D341Med (cell line): Measurements from ENCODE around the gene NAA10.

Experiments used
- DNase-seq: peaks from one replicate; pipeline ENCODE4 v3.0.0; 2012; ENCODE audit warnings: low spot score

Gene NAA10

GRCh38 chrX:153909024-153909979 lies 25.5 kb downstream of the NAA10 start:
- DNase-seq, result no peak

- DNase-seq, result no peak
These were observed 26.5 kb downstream of the NAA10 start for GRCh38 chrX:153908219-153908860.

GRCh38 chrX:153907456-153907855 lies 27.4 kb downstream of the NAA10 start:
- no peak for DNase-seq

GRCh38 chrX:153906126-153906917 lies 28.5 kb downstream of the NAA10 start:
- no peak for DNase-seq

- no peak for DNase-seq
These were observed 29.2 kb downstream of the NAA10 start for GRCh38 chrX:153905481-153906095.

GRCh38 chrX:153903991-153904957 lies 30.6 kb downstream of the NAA10 start, which contains the start of gene AVPR2:
Gene AVPR2, plus strand, starts transcription at chrX:153904673. Its CDS starts 473 bp downstream, at chrX:153905146.
- DNase-seq, result no peak

GRCh38 chrX:153903238-153903980 lies 31.4 kb downstream of the NAA10 start:
- no peak for DNase-seq

GRCh38 chrX:153902385-153902784 lies 32.5 kb downstream of the NAA10 start:
- DNase-seq, result no peak

- DNase-seq, result no peak
These were observed 33.1 kb downstream of the NAA10 start for GRCh38 chrX:153901753-153902140.

GRCh38 chrX:153900831-153901752 lies 33.7 kb downstream of the NAA10 start:
- DNase-seq, result no peak

- DNase-seq, result no peak
These were observed 36.9 kb downstream of the NAA10 start for GRCh38 chrX:153897899-153898298.

- DNase-seq, result no peak
These were observed 45.7 kb downstream of the NAA10 start for GRCh38 chrX:153889123-153889522.

GRCh38 chrX:153888344-153888743 lies 46.5 kb downstream of the NAA10 start:
- DNase-seq, result no peak

GRCh38 chrX:153887385-153887784 lies 47.5 kb downstream of the NAA10 start:
- DNase-seq, result no peak

GRCh38 chrX:153886915-153887314 lies 47.9 kb downstream of the NAA10 start:
- DNase-seq, result no peak

GRCh38 chrX:153885968-153886903 lies 48.6 kb downstream of the NAA10 start, which contains the start of gene L1CAM:
Gene L1CAM, minus strand, starts transcription at chrX:153886173. Its CDS starts 10,337 bp downstream, at chrX:153875836.
- DNase-seq, result peak; percentile 74

- peak; percentile 60 for DNase-seq
These were observed 49.5 kb downstream of the NAA10 start for GRCh38 chrX:153885208-153885787.
